AG04449 (cell line): ENCODE results near the gene WFDC8.

Source experiments
- CTCF ChIA-PET: fragments of 350-600 bp; formaldehyde crosslinking; extraction: SDS; loops from one replicate; lab custom pipeline; 2021; ENCODE audit warnings: antibody characterized with exemption; lab: Yijun Ruan, JAX
- POLR2A ChIA-PET: fragments of 400-600, 350-600 bp; formaldehyde crosslinking; extraction: SDS; loops from one replicate; lab custom pipeline; 2020; ENCODE audit warnings: antibody characterized with exemption, inconsistent platforms; lab: Yijun Ruan, JAX
- DNase-seq: peaks from one replicate; pipeline ENCODE4 v3.0.0-alpha.2; 2010; ENCODE audit warnings: low read depth, low spot score
- H3K4me3 ChIP-seq: 2 replicates; pipeline ENCODE4 v1.5.1; 2011; ENCODE audit warnings: low read depth, mild to moderate bottlenecking, control low read depth, low read length
- CTCF ChIP-seq: IDR thresholded peaks from one replicate; pipeline ENCODE4 v1.5.1; 2011; ENCODE audit warnings: mild to moderate bottlenecking, moderate library complexity, low read length, control low read depth, inconsistent platforms; ENCODE audit not compliant: insufficient read depth; ENCODE audit errors: missing control alignments

Gene WFDC8

GRCh38 chr20:45515147-45515913 is 63.8 kb downstream of the WFDC8 start, which contains the start of gene SPINT3:
Gene SPINT3, minus strand, starts transcription at chr20:45515622. Its CDS starts 14 bp downstream, at chr20:45515608.
- DNase-seq, result no peak
- TF ChIP-seq CTCF, result no peak
- POLR2A ChIA-PET, result no interaction called here
- no peak within 1 kb of the TSS for H3K4me3 ChIP-seq
- CTCF ChIA-PET, result interaction anchor here (2.3 kb wide), 1 partner anchor 256 kb away, joined by 7 read pairs; no protein-coding TSS in a partner anchor

- POLR2A ChIA-PET, result no interaction called here
- no peak for DNase-seq
- H3K4me3 ChIP-seq, result no peak overlapping the region
- CTCF ChIA-PET, result no interaction called here
- no peak for TF ChIP-seq CTCF
These were observed 68.7 kb downstream of the WFDC8 start for GRCh38 chr20:45510242-45510862.

GRCh38 chr20:45509091-45509490 is 70.0 kb downstream of the WFDC8 start:
- TF ChIP-seq CTCF, result no peak

GRCh38 chr20:45508068-45508886 is 70.8 kb downstream of the WFDC8 start:
- no peak for DNase-seq
- ChIA-PET POLR2A (no interaction called here), CTCF (no interaction called here)
- TF ChIP-seq CTCF, result no peak
- H3K4me3 ChIP-seq, result no peak overlapping the region

More at GRCh38 chr20:45509091-45509490, 70.0 kb downstream of the WFDC8 start:
- no peak overlapping the region for H3K4me3 ChIP-seq
- no peak for DNase-seq
- CTCF ChIA-PET, result no interaction called here
- POLR2A ChIA-PET, result no interaction called here

GRCh38 chr20:45507011-45507820 is 71.9 kb downstream of the WFDC8 start:
- no peak for TF ChIP-seq CTCF
- ChIA-PET POLR2A (no interaction called here), CTCF (no interaction called here)
- no peak for DNase-seq
- no peak overlapping the region for H3K4me3 ChIP-seq
